Measurements from ENCODE around the gene UBE2D1. TPM values are rescaled to one million over a fixed set of nuclear protein-coding genes. Genes with fewer than 3 reads are reported as not detected.

The UBE2D1 gene
- total RNA-seq (2022; extraction: Qiagen RNA extraction), result 12.4 to 18.5 TPM (median 16.1 TPM) in 5 replicates

GRCh38 chr10:58334817-58335305 lies at the start of gene UBE2D1:
Gene UBE2D1 (plus strand): TSS chr10:58335006. CDS start chr10:58335202, 196 bp downstream.

GRCh38 chr10:58384999-58385783 lies 50.4 kb downstream of the UBE2D1 start, which contains the start of gene TFAM:
Gene TFAM (plus strand): TSS chr10:58385410. CDS start chr10:58385548, 138 bp downstream.

Other genes with a start within 250 kb of the UBE2D1 start
- 2.2 to 3.2 TPM (median 3.0 TPM) in 5 replicates for gene IPMK, start 67.1 kb upstream of the UBE2D1 start, total RNA-seq (2022; extraction: Qiagen RNA extraction)
- gene CISD1, start 65.8 kb upstream of the UBE2D1 start, total RNA-seq (2022; extraction: Qiagen RNA extraction), result 43.3 to 56.7 TPM (median 50.0 TPM) in 5 replicates
- gene TFAM, start 50.4 kb downstream of the UBE2D1 start, total RNA-seq (2022; extraction: Qiagen RNA extraction), result 66.3 to 82.4 TPM (median 68.9 TPM) in 5 replicates
- gene BICC1, start 177.9 kb downstream of the UBE2D1 start, total RNA-seq (2022; extraction: Qiagen RNA extraction), result 16.5 to 19.6 TPM (median 18.9 TPM) in 5 replicates

Measured in A549 treated with Mapracorat at 1 μM for 4 hours (cell line).